ENCODE measurements around the gene FETUB. TPM values are rescaled to one million over a fixed set of nuclear protein-coding genes. Genes with fewer than 3 reads are reported as not detected.
"Not testable (repeated sequence)": the region's sequence is repeated elsewhere in the genome, so short reads cannot be mapped to it uniquely, and the experiment has no call there.

FETUB gene
- total RNA-seq, 1 experiment from 2014 or later = not detected

- BruUV-seq (replicated peaks) = no TSS peak
- Histone ChIP-seq H3K9me2 (ENCODE audit: insufficient read depth) (no peaks in the 10 kb centered on the region), H3K4me2 (no peak overlapping the region), H3K4me3 (no peak overlapping the region), H3K4me1 (replicated peaks; ENCODE audit: insufficient read depth) (0 out of 2 replicates have a peak, but pooled peaks cover 6% of the 10 kb centered on the region), H3K27ac (no peak overlapping the region), H3F3A (ENCODE audit: insufficient read depth, low read depth) (no peaks in the 10 kb centered on the region), H4K20me1 (ENCODE audit: insufficient read depth) (no peaks in the 10 kb centered on the region), H3K27me3 (ENCODE audit: insufficient read depth, low read depth) (no peaks in the 10 kb centered on the region), H3K9me3 (ENCODE audit: insufficient read depth, low read depth) (peaks cover 4% of the 10 kb centered on the region; the same call in 1 of the 2 replicates), H2AFZ (no peak overlapping the region), H3K36me3 (ENCODE audit: low read depth) (no peaks in the 10 kb centered on the region), H3K79me2 (ENCODE audit: low read depth) (no peaks in the 10 kb centered on the region)
- ChIA-PET POLR2A (ENCODE audit: unreplicated experiment) (no interaction called here), CTCF (interaction anchor here (0.7 kb wide), 2 partner anchors 564 to 1425 kb away, joined by 3 to 8 read pairs; no protein-coding TSS in a partner anchor)
- no peak for DNase-seq
- TF ChIP-seq EZH2 (IDR thresholded peaks at IDR 0.05; ENCODE audit: low read depth) = no peak
- TF ChIP-seq CTCF (conservative IDR thresholded peaks at IDR 0.05) = no peak
- intact Hi-C loops (cut with micrococcal nuclease; ENCODE audit: unreplicated experiment) = no loop called here
These were observed 47.0 kb downstream of the FETUB start for GRCh38 chr3:186687120-186687651.

DNA sequence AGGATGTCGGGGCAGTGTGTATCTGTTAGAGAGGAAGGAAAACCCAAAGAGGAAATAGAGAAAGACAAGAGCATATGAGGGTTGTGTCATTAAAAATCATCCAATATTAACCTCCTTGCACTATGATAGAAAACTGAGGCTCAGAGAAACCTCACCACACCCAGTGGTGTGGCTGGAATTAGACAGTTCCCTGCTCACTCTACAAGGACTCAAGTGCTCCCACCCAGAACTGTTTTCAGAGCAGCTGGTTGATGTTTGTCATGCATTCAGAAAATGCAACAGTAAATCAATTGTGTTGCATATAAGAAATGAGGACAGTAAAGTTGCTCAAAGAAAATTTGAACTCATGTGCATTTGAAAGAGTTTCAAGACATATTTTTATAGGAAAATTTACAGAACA is 50.1 kb downstream of the FETUB start:
- H3K79me2 ChIP-seq (ENCODE audit: low read depth); H3K27ac ChIP-seq; CTCF ChIA-PET; H3K9me2 ChIP-seq (ENCODE audit: insufficient read depth); H2AFZ ChIP-seq; H3K27me3 ChIP-seq (ENCODE audit: insufficient read depth, low read depth); H3K4me3 ChIP-seq; H3F3A ChIP-seq (ENCODE audit: insufficient read depth, low read depth); H4K20me1 ChIP-seq (ENCODE audit: insufficient read depth); POLR2A ChIA-PET (ENCODE audit: unreplicated experiment); H3K4me1 ChIP-seq (replicated peaks; ENCODE audit: insufficient read depth); H3K9me3 ChIP-seq (ENCODE audit: insufficient read depth, low read depth); H3K4me2 ChIP-seq; intact Hi-C loops (cut with micrococcal nuclease; ENCODE audit: unreplicated experiment); BruUV-seq (replicated peaks); DNase-seq; H3K36me3 ChIP-seq (ENCODE audit: low read depth): not testable (repeated sequence)

- TF ChIP-seq EZH2 (IDR thresholded peaks at IDR 0.05; ENCODE audit: low read depth) = no peak
- TF ChIP-seq CTCF (conservative IDR thresholded peaks at IDR 0.05) = no peak
- no peak for DNase-seq
- POLR2A ChIA-PET (ENCODE audit: unreplicated experiment) = no interaction called here
- H3K79me2 ChIP-seq (ENCODE audit: low read depth) = no peaks in the 10 kb centered on the region
- no peaks in the 10 kb centered on the region for H3K9me2 ChIP-seq (ENCODE audit: insufficient read depth)
- no peaks in the 10 kb centered on the region for H3F3A ChIP-seq (ENCODE audit: insufficient read depth, low read depth)
- intact Hi-C loops (cut with micrococcal nuclease; ENCODE audit: unreplicated experiment) = no loop called here
- H2AFZ ChIP-seq = no peak overlapping the region
- H3K9me3 ChIP-seq (ENCODE audit: insufficient read depth, low read depth) = no peaks in the 10 kb centered on the region
- no peak overlapping the region for H3K4me3 ChIP-seq
- 0 out of 2 replicates have a peak, but pooled peaks cover 6% of the 10 kb centered on the region for H3K4me1 ChIP-seq (replicated peaks; ENCODE audit: insufficient read depth)
- H3K27me3 ChIP-seq (ENCODE audit: insufficient read depth, low read depth) = no peaks in the 10 kb centered on the region
- CTCF ChIA-PET = no interaction called here
- H3K4me2 ChIP-seq = no peak overlapping the region
- H3K36me3 ChIP-seq (ENCODE audit: low read depth) = no peaks in the 10 kb centered on the region
- H4K20me1 ChIP-seq (ENCODE audit: insufficient read depth) = no peaks in the 10 kb centered on the region
- BruUV-seq (replicated peaks) = no TSS peak
- H3K27ac ChIP-seq = no peak overlapping the region
These were observed 51.5 kb downstream of the FETUB start for GRCh38 chr3:186691676-186692075.

GRCh38 chr3:186693843-186694242 is 53.6 kb downstream of the FETUB start:
- no peak overlapping the region for H3K27ac ChIP-seq
- H3K36me3 ChIP-seq (ENCODE audit: low read depth) = no peaks in the 10 kb centered on the region
- TF ChIP-seq EZH2 (IDR thresholded peaks at IDR 0.05; ENCODE audit: low read depth) (no peak), CTCF (conservative IDR thresholded peaks at IDR 0.05) (no peak)
- no peaks in the 10 kb centered on the region for H3K9me3 ChIP-seq (ENCODE audit: insufficient read depth, low read depth)
- H3K4me1 ChIP-seq (replicated peaks; ENCODE audit: insufficient read depth) = no peaks in the 10 kb centered on the region
- ChIA-PET CTCF (no interaction called here), POLR2A (ENCODE audit: unreplicated experiment) (no interaction called here)
- intact Hi-C loops (cut with micrococcal nuclease; ENCODE audit: unreplicated experiment) = no loop called here
- no peaks in the 10 kb centered on the region for H3K79me2 ChIP-seq (ENCODE audit: low read depth)
- H2AFZ ChIP-seq = no peak overlapping the region
- DNase-seq = no peak
- H3K4me3 ChIP-seq = no peak overlapping the region
- H4K20me1 ChIP-seq (ENCODE audit: insufficient read depth) = no peaks in the 10 kb centered on the region
- no peaks in the 10 kb centered on the region for H3K27me3 ChIP-seq (ENCODE audit: insufficient read depth, low read depth)
- H3K9me2 ChIP-seq (ENCODE audit: insufficient read depth) = no peaks in the 10 kb centered on the region
- H3F3A ChIP-seq (ENCODE audit: insufficient read depth, low read depth) = no peaks in the 10 kb centered on the region
- no peak overlapping the region for H3K4me2 ChIP-seq
- BruUV-seq (replicated peaks) = no TSS peak

Data from PC-9 (cell line).